Measurements from ENCODE around the gene SUSD3. TPM values are rescaled to one million over a fixed set of nuclear protein-coding genes. Genes with fewer than 3 reads are reported as not detected.

Gene SUSD3
- total RNA-seq, 1 donor from 2014 or later, result 1.2 TPM

- no peaks in the 10 kb centered on the region for H3K4me1 Mint-ChIP-seq (ENCODE audit: unreplicated experiment)
- no peak overlapping the region for H3K4me3 Mint-ChIP-seq (ENCODE audit: unreplicated experiment)
- TF ChIP-seq, protein P1, sequence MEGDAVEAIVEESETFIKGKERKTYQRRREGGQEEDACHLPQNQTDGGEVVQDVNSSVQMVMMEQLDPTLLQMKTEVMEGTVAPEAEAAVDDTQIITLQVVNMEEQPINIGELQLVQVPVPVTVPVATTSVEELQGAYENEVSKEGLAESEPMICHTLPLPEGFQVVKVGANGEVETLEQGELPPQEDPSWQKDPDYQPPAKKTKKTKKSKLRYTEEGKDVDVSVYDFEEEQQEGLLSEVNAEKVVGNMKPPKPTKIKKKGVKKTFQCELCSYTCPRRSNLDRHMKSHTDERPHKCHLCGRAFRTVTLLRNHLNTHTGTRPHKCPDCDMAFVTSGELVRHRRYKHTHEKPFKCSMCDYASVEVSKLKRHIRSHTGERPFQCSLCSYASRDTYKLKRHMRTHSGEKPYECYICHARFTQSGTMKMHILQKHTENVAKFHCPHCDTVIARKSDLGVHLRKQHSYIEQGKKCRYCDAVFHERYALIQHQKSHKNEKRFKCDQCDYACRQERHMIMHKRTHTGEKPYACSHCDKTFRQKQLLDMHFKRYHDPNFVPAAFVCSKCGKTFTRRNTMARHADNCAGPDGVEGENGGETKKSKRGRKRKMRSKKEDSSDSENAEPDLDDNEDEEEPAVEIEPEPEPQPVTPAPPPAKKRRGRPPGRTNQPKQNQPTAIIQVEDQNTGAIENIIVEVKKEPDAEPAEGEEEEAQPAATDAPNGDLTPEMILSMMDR (IDR thresholded peaks at IDR 0.05; ENCODE audit: unreplicated experiment), result no peak
- DNase-seq (ENCODE audit: low spot score), result no peak
- no peaks in the 10 kb centered on the region for H3K9me3 Mint-ChIP-seq (ENCODE audit: unreplicated experiment)
- H3K36me3 Mint-ChIP-seq (ENCODE audit: low read depth, unreplicated experiment), result peaks cover 3% of the 10 kb centered on the region
- H3K27me3 Mint-ChIP-seq (ENCODE audit: unreplicated experiment), result peaks cover 1% of the 10 kb centered on the region
- H3K27ac Mint-ChIP-seq (ENCODE audit: unreplicated experiment), result peak overlapping the region; percentile 20
These were observed 48.8 kb downstream of the SUSD3 start for GRCh38 chr9:93107151-93107824.

GRCh38 chr9:93107825-93108161 is 49.3 kb downstream of the SUSD3 start:
- H3K4me3 Mint-ChIP-seq (ENCODE audit: unreplicated experiment), result no peak overlapping the region
- H3K36me3 Mint-ChIP-seq (ENCODE audit: low read depth, unreplicated experiment), result peaks cover 3% of the 10 kb centered on the region
- no peaks in the 10 kb centered on the region for H3K9me3 Mint-ChIP-seq (ENCODE audit: unreplicated experiment)
- H3K27ac Mint-ChIP-seq (ENCODE audit: unreplicated experiment), result no peak overlapping the region
- H3K27me3 Mint-ChIP-seq (ENCODE audit: unreplicated experiment), result peaks cover 1% of the 10 kb centered on the region
- H3K4me1 Mint-ChIP-seq (ENCODE audit: unreplicated experiment), result no peaks in the 10 kb centered on the region
- TF ChIP-seq, protein P1 (IDR thresholded peaks at IDR 0.05; ENCODE audit: unreplicated experiment), result no peak
- DNase-seq (ENCODE audit: low spot score), result no peak

DNA sequence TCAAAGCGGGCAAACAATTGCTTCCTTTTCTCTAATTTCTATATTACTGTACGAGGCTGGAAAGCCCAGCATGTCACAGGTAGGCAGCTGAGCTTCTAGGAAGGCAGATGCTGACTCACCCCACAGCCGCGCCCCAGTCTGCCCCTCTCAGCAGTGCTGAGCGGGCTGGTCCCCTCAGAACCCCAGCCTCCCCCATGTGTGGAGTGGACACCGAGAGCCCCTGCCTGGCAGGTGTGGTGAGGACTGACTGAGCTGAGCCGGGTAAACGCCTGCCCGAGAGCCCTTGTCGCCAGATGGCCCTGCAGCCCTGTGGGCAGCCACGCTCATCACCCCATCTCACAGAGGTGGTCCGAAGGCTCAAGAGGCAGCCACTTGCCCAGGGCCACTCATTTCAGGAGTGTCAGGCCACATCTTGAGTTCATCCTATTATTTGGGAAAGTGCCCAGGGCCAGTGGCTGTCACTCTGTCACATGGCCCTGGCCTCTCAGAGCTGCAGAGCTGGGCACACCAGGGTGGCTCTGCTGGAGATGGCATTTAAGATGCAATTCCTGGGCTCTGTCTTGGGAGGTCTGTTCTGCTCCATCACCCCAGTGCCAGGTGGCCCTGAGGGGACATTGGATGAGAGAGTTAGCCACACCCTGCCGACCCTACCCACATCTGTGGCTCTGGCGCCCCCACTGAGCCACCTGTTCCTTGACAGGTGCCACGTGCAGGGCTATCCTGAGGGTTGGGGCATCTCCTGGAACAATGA is 50.0 kb downstream of the SUSD3 start:
- Mint-ChIP-seq H3K36me3 (ENCODE audit: low read depth, unreplicated experiment) (peaks cover 3% of the 10 kb centered on the region), H3K27me3 (ENCODE audit: unreplicated experiment) (peaks cover 3% of the 10 kb centered on the region)

GRCh38 chr9:93110311-93110855 is 51.9 kb downstream of the SUSD3 start:
- Mint-ChIP-seq H3K27me3 (ENCODE audit: unreplicated experiment) (peaks cover 3% of the 10 kb centered on the region), H3K9me3 (ENCODE audit: unreplicated experiment) (no peaks in the 10 kb centered on the region), H3K36me3 (ENCODE audit: low read depth, unreplicated experiment) (peaks cover 3% of the 10 kb centered on the region), H3K4me1 (ENCODE audit: unreplicated experiment) (no peaks in the 10 kb centered on the region), H3K27ac (ENCODE audit: unreplicated experiment) (no peak overlapping the region), H3K4me3 (ENCODE audit: unreplicated experiment) (no peak overlapping the region)
- TF ChIP-seq, protein P1 (IDR thresholded peaks at IDR 0.05; ENCODE audit: unreplicated experiment), result no peak
- no peak for DNase-seq (ENCODE audit: low spot score)

More for the DNA sequence above, 50.0 kb downstream of the SUSD3 start:
- TF ChIP-seq, protein P1 (IDR thresholded peaks at IDR 0.05; ENCODE audit: unreplicated experiment), result no peak
- DNase-seq (ENCODE audit: low spot score), result no peak
- Mint-ChIP-seq H3K4me1 (ENCODE audit: unreplicated experiment) (no peaks in the 10 kb centered on the region), H3K4me3 (ENCODE audit: unreplicated experiment) (no peak overlapping the region), H3K9me3 (ENCODE audit: unreplicated experiment) (no peaks in the 10 kb centered on the region), H3K27ac (ENCODE audit: unreplicated experiment) (no peak overlapping the region)

DNA sequence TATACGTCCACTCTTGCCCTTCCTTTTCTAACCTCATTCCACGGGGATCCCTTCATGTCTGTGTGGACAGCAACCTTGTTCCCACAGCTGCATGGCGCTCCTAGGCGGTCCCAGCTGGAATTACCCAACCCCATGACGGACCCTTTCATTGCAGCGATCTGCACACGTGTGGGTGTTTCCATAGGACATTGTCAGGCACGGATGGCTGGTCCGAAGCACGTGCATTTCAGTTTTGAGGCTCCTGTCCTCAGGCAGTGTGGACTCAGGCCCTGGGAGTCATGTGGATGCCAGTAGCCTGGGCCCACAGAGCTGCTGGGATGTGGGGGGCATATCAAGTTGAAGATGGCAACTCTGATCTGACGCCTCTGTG is 52.5 kb downstream of the SUSD3 start:
- Mint-ChIP-seq H3K4me3 (ENCODE audit: unreplicated experiment) (no peak overlapping the region), H3K27ac (ENCODE audit: unreplicated experiment) (peak overlapping the region; percentile 58), H3K4me1 (ENCODE audit: unreplicated experiment) (no peaks in the 10 kb centered on the region), H3K36me3 (ENCODE audit: low read depth, unreplicated experiment) (peaks cover 3% of the 10 kb centered on the region), H3K27me3 (ENCODE audit: unreplicated experiment) (peaks cover 3% of the 10 kb centered on the region), H3K9me3 (ENCODE audit: unreplicated experiment) (no peaks in the 10 kb centered on the region)
- no peak for DNase-seq (ENCODE audit: low spot score)
- TF ChIP-seq, protein P1 (IDR thresholded peaks at IDR 0.05; ENCODE audit: unreplicated experiment), result no peak
